Progenitor cell of endocrine pancreas (in vitro differentiated cells): ENCODE data around the gene PPFIA2. TPM values are rescaled to one million over a fixed set of nuclear protein-coding genes. Genes with fewer than 3 reads are reported as not detected.
A peak's percentile ranks its signal among the peaks of the same experiment; 100 is the strongest.

Source experiments
- DNase-seq: peaks from one replicate; pipeline ENCODE4 v3.0.0; 2021; ENCODE audit warnings: low spot score; ENCODE audit not compliant: unreplicated experiment
- H3K27ac Mint-ChIP-seq: 2 replicates; pipeline ENCODE4 v1.8.0; 2021; ENCODE audit warnings: mild to moderate bottlenecking, moderate library complexity, mixed read lengths
- H3K27me3 Mint-ChIP-seq: 2 replicates; pipeline ENCODE4 v1.8.0; 2021; ENCODE audit warnings: mixed read lengths
- H3K36me3 Mint-ChIP-seq: 2 replicates; pipeline ENCODE4 v1.8.0; 2022; ENCODE audit warnings: mixed read lengths; ENCODE audit not compliant: insufficient read depth
- H3K4me1 Mint-ChIP-seq: 2 replicates; pipeline ENCODE4 v1.8.0; 2021; ENCODE audit warnings: low read depth, mixed read lengths
- H3K4me3 Mint-ChIP-seq: 2 replicates; pipeline ENCODE4 v1.8.0; 2021; ENCODE audit warnings: low read depth, mild to moderate bottlenecking, moderate library complexity, mixed read lengths
- H3K9me3 Mint-ChIP-seq: 2 replicates; pipeline ENCODE4 v1.8.0; 2021; ENCODE audit warnings: low read depth, mixed read lengths
- CTCF ChIP-seq: fragments of 200-600 bp; sonication (generic); IDR thresholded peaks from one replicate; pipeline ENCODE4 v1.5.0; 2021; ENCODE audit warnings: antibody characterized with exemption, mild to moderate bottlenecking; ENCODE audit not compliant: unreplicated experiment
- long read RNA-seq: library from polyadenylated mRNA; unstranded; transcript quantifications from one replicate; pipeline ENCODE4 v2.0.0, GENCODE V29; 2020
- total RNA-seq: library from RNA; stranded (reverse); gene quantifications from 2 replicates; pipeline ENCODE4 v1.2.1, GENCODE V29; 2021

The PPFIA2 gene
- total RNA-seq, result 0.87 and 1.1 TPM in 2 replicates
- long read RNA-seq, partial matches to known transcripts, result 0 of 2 reads
- long read RNA-seq, other reads (novel, unspliced or antisense), result 2 of 2 reads

GRCh38 chr12:81759190-81760051 lies at the start of gene PPFIA2:
PPFIA2 (minus strand) TSS chr12:81759350.
- H3K27me3 Mint-ChIP-seq, result peaks cover 56% of the 10 kb centered on the region
- peaks cover 6% of the 10 kb centered on the region for H3K4me1 Mint-ChIP-seq
- peaks cover 5% of the 10 kb centered on the region for H3K9me3 Mint-ChIP-seq
- DNase-seq, result no peak
- H3K4me3 Mint-ChIP-seq, result peak within 1 kb of the TSS; percentile 74
- no peaks in the 10 kb centered on the region for H3K36me3 Mint-ChIP-seq
- no peak for TF ChIP-seq CTCF
- no peak within 1 kb of the TSS for H3K27ac Mint-ChIP-seq

- Mint-ChIP-seq H3K27me3 (no peaks in the 10 kb centered on the region), H3K36me3 (no peaks in the 10 kb centered on the region), H3K4me3 (no peak overlapping the region), H3K27ac (peak overlapping the region; percentile 25), H3K9me3 (no peaks in the 10 kb centered on the region), H3K4me1 (peaks cover 18% of the 10 kb centered on the region)
- no peak for DNase-seq
- TF ChIP-seq CTCF, result no peak
Measured at GRCh38 chr12:81800298-81801148, 41.4 kb upstream of the PPFIA2 start.

- no peak overlapping the region for H3K4me3 Mint-ChIP-seq
- H3K9me3 Mint-ChIP-seq, result no peaks in the 10 kb centered on the region
- H3K27me3 Mint-ChIP-seq, result no peaks in the 10 kb centered on the region
- no peak for DNase-seq
- no peak overlapping the region for H3K27ac Mint-ChIP-seq
- TF ChIP-seq CTCF, result no peak
- H3K4me1 Mint-ChIP-seq, result peaks cover 18% of the 10 kb centered on the region
- no peaks in the 10 kb centered on the region for H3K36me3 Mint-ChIP-seq
Measured at GRCh38 chr12:81798294-81798693, 39.1 kb upstream of the PPFIA2 start.

GRCh38 chr12:81797100-81797499 lies 38.0 kb upstream of the PPFIA2 start:
- no peak overlapping the region for H3K27ac Mint-ChIP-seq
- peak; percentile 63 for TF ChIP-seq CTCF
- no peaks in the 10 kb centered on the region for H3K27me3 Mint-ChIP-seq
- H3K4me1 Mint-ChIP-seq, result peaks cover 18% of the 10 kb centered on the region
- H3K4me3 Mint-ChIP-seq, result no peak overlapping the region
- no peak for DNase-seq
- H3K36me3 Mint-ChIP-seq, result no peaks in the 10 kb centered on the region
- H3K9me3 Mint-ChIP-seq, result no peaks in the 10 kb centered on the region

- H3K36me3 Mint-ChIP-seq, result no peaks in the 10 kb centered on the region
- no peaks in the 10 kb centered on the region for H3K4me1 Mint-ChIP-seq
- no peak overlapping the region for H3K4me3 Mint-ChIP-seq
- no peaks in the 10 kb centered on the region for H3K9me3 Mint-ChIP-seq
- DNase-seq, result no peak
- no peak for TF ChIP-seq CTCF
- H3K27me3 Mint-ChIP-seq, result no peaks in the 10 kb centered on the region
- no peak overlapping the region for H3K27ac Mint-ChIP-seq
Measured at GRCh38 chr12:81792666-81793065, 33.5 kb upstream of the PPFIA2 start.
